ENCODE data around the gene SUPT7L. TPM values are rescaled to one million over a fixed set of nuclear protein-coding genes. Genes with fewer than 3 reads are reported as not detected.

SUPT7L gene
- total RNA-seq, 1 experiment from 2014 or later: 25.2 TPM

- H3K9me3 ChIP-seq (ENCODE audit: control insufficient read depth in 1 of 2, insufficient read depth in 1 of 2, low read depth in 1 of 2, low read length in 2 of 2): no peaks in the 10 kb centered on the region
- no peaks in the 10 kb centered on the region for H3K9me2 ChIP-seq (ENCODE audit: insufficient read depth)
- peaks cover 28 to 32% of the 10 kb centered on the region in 2 experiments; a peak in 3 of 4 replicates for H3K36me3 ChIP-seq (ENCODE audit: control insufficient read depth in 1 of 2, insufficient read depth in 2 of 2, low read length in 2 of 2)
- no peaks in the 10 kb centered on the region for H3K79me2 ChIP-seq (ENCODE audit: insufficient read depth, low read length)
- no peak overlapping the region for H2AFZ ChIP-seq (ENCODE audit: low read depth, low read length, poor library complexity, severe bottlenecking)
- DNase-seq (ENCODE audit: low read depth, low spot score) (no peak), ATAC-seq (no peak)
- H3K4me2 ChIP-seq (ENCODE audit: low read length): no peak overlapping the region
- peaks cover 0 to 8% of the 10 kb centered on the region in 2 experiments; a peak in 1 of 4 replicates for H3K4me1 ChIP-seq (ENCODE audit: control insufficient read depth in 1 of 2, insufficient read depth in 2 of 2, low read length in 2 of 2)
- no peak overlapping the region for H3K9ac ChIP-seq (ENCODE audit: low read length)
- no peaks in the 10 kb centered on the region for H3K27me3 ChIP-seq (ENCODE audit: insufficient read depth, low read length)
- RAD21 ChIA-PET (ENCODE audit: low non-redundant PET in 1 of 2, low total read pairs in 2 of 2, uncharacterized antibody in 2 of 2, unreplicated experiment in 2 of 2): no interaction called here
- no TSS peak for BruUV-seq (replicated peaks)
- POLR2A ChIA-PET: no interaction called here
- no peak overlapping the region for H3K27ac ChIP-seq (ENCODE audit: low read depth, low read length)
- intact Hi-C loops (cut with micrococcal nuclease): no loop called here
- CTCF ChIA-PET: no interaction called here
- no peak overlapping the region for H3K4me3 ChIP-seq (replicated peaks in 1 of 2; ENCODE audit: low read depth in 1 of 2, low read length in 2 of 2)
- TF ChIP-seq SRF (IDR thresholded peaks at IDR 0.05; ENCODE audit: low read depth): no peak
- TF ChIP-seq CEBPB (IDR thresholded peaks at IDR 0.05; ENCODE audit: low read depth): no peak
- TF ChIP-seq EZH2 (IDR thresholded peaks at IDR 0.05): no peak
- no peak for TF ChIP-seq SP1 (IDR thresholded peaks at IDR 0.05; ENCODE audit: low read depth)
- no peak for TF ChIP-seq EZH2phosphoT487 (IDR thresholded peaks at IDR 0.05; ENCODE audit: borderline replicate concordance)
- TF ChIP-seq, protein P1, sequence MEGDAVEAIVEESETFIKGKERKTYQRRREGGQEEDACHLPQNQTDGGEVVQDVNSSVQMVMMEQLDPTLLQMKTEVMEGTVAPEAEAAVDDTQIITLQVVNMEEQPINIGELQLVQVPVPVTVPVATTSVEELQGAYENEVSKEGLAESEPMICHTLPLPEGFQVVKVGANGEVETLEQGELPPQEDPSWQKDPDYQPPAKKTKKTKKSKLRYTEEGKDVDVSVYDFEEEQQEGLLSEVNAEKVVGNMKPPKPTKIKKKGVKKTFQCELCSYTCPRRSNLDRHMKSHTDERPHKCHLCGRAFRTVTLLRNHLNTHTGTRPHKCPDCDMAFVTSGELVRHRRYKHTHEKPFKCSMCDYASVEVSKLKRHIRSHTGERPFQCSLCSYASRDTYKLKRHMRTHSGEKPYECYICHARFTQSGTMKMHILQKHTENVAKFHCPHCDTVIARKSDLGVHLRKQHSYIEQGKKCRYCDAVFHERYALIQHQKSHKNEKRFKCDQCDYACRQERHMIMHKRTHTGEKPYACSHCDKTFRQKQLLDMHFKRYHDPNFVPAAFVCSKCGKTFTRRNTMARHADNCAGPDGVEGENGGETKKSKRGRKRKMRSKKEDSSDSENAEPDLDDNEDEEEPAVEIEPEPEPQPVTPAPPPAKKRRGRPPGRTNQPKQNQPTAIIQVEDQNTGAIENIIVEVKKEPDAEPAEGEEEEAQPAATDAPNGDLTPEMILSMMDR (IDR thresholded peaks at IDR 0.05 in 2 of 3, conservative IDR thresholded peaks at IDR 0.05 in 1 of 3; ENCODE audit: borderline replicate concordance in 1 of 3, insufficient read depth in 1 of 3, low read depth in 2 of 3, low read length in 2 of 3): no peak
- no peak for TF ChIP-seq TCF7L2 (IDR thresholded peaks at IDR 0.05; ENCODE audit: borderline replicate concordance, extremely low read depth, insufficient read depth, insufficient read length)
- no peak for TF ChIP-seq ZFX (IDR thresholded peaks at IDR 0.05)
- TF ChIP-seq EGR1 (IDR thresholded peaks at IDR 0.05; ENCODE audit: low read depth): no peak
- no peak for TF ChIP-seq REST (IDR thresholded peaks at IDR 0.05; ENCODE audit: low read depth)
- H4K20me1 ChIP-seq (ENCODE audit: insufficient read depth): no peaks in the 10 kb centered on the region
Measured at GRCh38 chr2:27651056-27651455, 12.4 kb downstream of the SUPT7L start.

Data from HCT116 (cell line).